Astrocyte (in vitro differentiated cells and primary cell): ENCODE results near the gene TOMM7. TPM values are rescaled to one million over a fixed set of nuclear protein-coding genes. Genes with fewer than 3 reads are reported as not detected.

Experiments
- DNase-seq: peaks from one replicate; pipeline ENCODE4 v3.0.0-alpha.2; 2010; ENCODE audit warnings: low read depth
- FAIRE-seq: peaks from 2 replicates; lab custom pipeline; 2011; peaks lifted over from hg19 to GRCh38; lab: Jason Lieb, UNC
- H2AFZ ChIP-seq: 2 replicates; pipeline ENCODE4 v1.6.0; 2012; ENCODE audit warnings: low read depth, low read length, inconsistent platforms
- H3K27ac ChIP-seq: 2 replicates; pipeline ENCODE4 v1.5.1; 2011; ENCODE audit warnings: low read depth, low read length, inconsistent platforms
- H3K27me3 ChIP-seq: 2 replicates; pipeline ENCODE4 v1.6.0; 2011; ENCODE audit warnings: low read length, inconsistent platforms; ENCODE audit not compliant: insufficient read depth
- H3K36me3 ChIP-seq: 2 replicates; pipeline ENCODE4 v1.5.1; 2011; ENCODE audit warnings: low read length, inconsistent platforms; ENCODE audit not compliant: insufficient read depth
- H3K4me1 ChIP-seq: 2 replicates; pipeline ENCODE4 v1.5.1; 2011; ENCODE audit warnings: low read length, inconsistent platforms; ENCODE audit not compliant: insufficient read depth
- H3K4me2 ChIP-seq: 2 replicates; pipeline ENCODE4 v1.6.0; 2012; ENCODE audit warnings: low read length, inconsistent platforms
- H3K4me3 ChIP-seq: 2 replicates; pipeline ENCODE4 v1.5.1; 2011; ENCODE audit warnings: low read depth, mild to moderate bottlenecking, low read length, inconsistent platforms; ENCODE audit not compliant: insufficient read depth
- H3K79me2 ChIP-seq: 2 replicates; pipeline ENCODE4 v1.6.0; 2012; ENCODE audit warnings: mild to moderate bottlenecking, low read length, inconsistent platforms; ENCODE audit not compliant: insufficient read depth
- H3K9ac ChIP-seq: 2 replicates; pipeline ENCODE4 v1.6.0; 2012; ENCODE audit warnings: mild to moderate bottlenecking, low read length, inconsistent platforms
- H3K9me3 ChIP-seq: 2 replicates; pipeline ENCODE4 v1.5.1; 2012; ENCODE audit warnings: low read depth, mild to moderate bottlenecking, low read length, inconsistent platforms; ENCODE audit not compliant: insufficient read depth
- H4K20me1 ChIP-seq: 2 replicates; pipeline ENCODE4 v1.6.0; 2012; ENCODE audit warnings: low read length, inconsistent platforms; ENCODE audit not compliant: insufficient read depth
- H3K27ac Mint-ChIP-seq: one replicate; pipeline ENCODE4 v1.8.0; 2021; ENCODE audit warnings: mild to moderate bottlenecking, mixed read lengths; ENCODE audit not compliant: unreplicated experiment
- H3K27me3 Mint-ChIP-seq: one replicate; pipeline ENCODE4 v1.8.0; 2021; ENCODE audit warnings: low read depth, mixed read lengths; ENCODE audit not compliant: unreplicated experiment
- H3K36me3 Mint-ChIP-seq: one replicate; pipeline ENCODE4 v1.8.0; 2021; ENCODE audit warnings: low read depth, mixed read lengths; ENCODE audit not compliant: unreplicated experiment
- H3K4me1 Mint-ChIP-seq: one replicate; pipeline ENCODE4 v1.8.0; 2021; ENCODE audit warnings: low read depth, mixed read lengths; ENCODE audit not compliant: unreplicated experiment
- H3K4me3 Mint-ChIP-seq: one replicate; pipeline ENCODE4 v1.8.0; 2021; ENCODE audit warnings: mild to moderate bottlenecking, moderate library complexity, mixed read lengths; ENCODE audit not compliant: unreplicated experiment
- H3K9me3 Mint-ChIP-seq: one replicate; pipeline ENCODE4 v1.8.0; 2021; ENCODE audit warnings: mild to moderate bottlenecking, mixed read lengths; ENCODE audit not compliant: unreplicated experiment
- CTCF ChIP-seq: IDR thresholded peaks from 2 replicates; pipeline ENCODE4 v1.5.1; 2011; ENCODE audit warnings: low read depth, mild to moderate bottlenecking, inconsistent platforms, low read length, moderate library complexity; ENCODE audit not compliant: insufficient read depth
- EZH2 ChIP-seq: IDR thresholded peaks from 2 replicates; pipeline ENCODE4 v1.6.1; 2012; ENCODE audit warnings: mild to moderate bottlenecking, low read length, inconsistent platforms; ENCODE audit not compliant: insufficient read depth
- total RNA-seq: library from RNA; stranded (reverse); gene quantifications from 2 replicates; pipeline ENCODE4 v1.2.1, GENCODE V29; 2021

The TOMM7 gene
- total RNA-seq, 1 donor from 2014 or later: 217 TPM

- H3K4me1 ChIP-seq: peaks cover 15% of the 10 kb centered on the region
- Mint-ChIP-seq H3K27me3 (no peaks in the 10 kb centered on the region), H3K27ac (no peak overlapping the region), H3K9me3 (peaks cover 7% of the 10 kb centered on the region), H3K4me3 (no peak overlapping the region), H3K4me1 (peaks cover 16% of the 10 kb centered on the region), H3K36me3 (peaks cover 16% of the 10 kb centered on the region)
- H4K20me1 ChIP-seq: no peaks in the 10 kb centered on the region
- peaks cover 5% of the 10 kb centered on the region for H3K36me3 ChIP-seq
- no peaks in the 10 kb centered on the region for H3K9me3 ChIP-seq
- TF ChIP-seq CTCF (no peak), EZH2 (no peak)
- DNase-seq: no peak
- H2AFZ ChIP-seq: no peak overlapping the region
- H3K27ac ChIP-seq: peak overlapping the region; percentile 17
- FAIRE-seq: no peak
- no peaks in the 10 kb centered on the region for H3K27me3 ChIP-seq
- no peak overlapping the region for H3K4me3 ChIP-seq
- H3K4me2 ChIP-seq: no peak overlapping the region
- no peaks in the 10 kb centered on the region for H3K79me2 ChIP-seq
- no peak overlapping the region for H3K9ac ChIP-seq
Measured at GRCh38 chr7:22864855-22865601, 42.4 kb upstream of the TOMM7 start.

DNA sequence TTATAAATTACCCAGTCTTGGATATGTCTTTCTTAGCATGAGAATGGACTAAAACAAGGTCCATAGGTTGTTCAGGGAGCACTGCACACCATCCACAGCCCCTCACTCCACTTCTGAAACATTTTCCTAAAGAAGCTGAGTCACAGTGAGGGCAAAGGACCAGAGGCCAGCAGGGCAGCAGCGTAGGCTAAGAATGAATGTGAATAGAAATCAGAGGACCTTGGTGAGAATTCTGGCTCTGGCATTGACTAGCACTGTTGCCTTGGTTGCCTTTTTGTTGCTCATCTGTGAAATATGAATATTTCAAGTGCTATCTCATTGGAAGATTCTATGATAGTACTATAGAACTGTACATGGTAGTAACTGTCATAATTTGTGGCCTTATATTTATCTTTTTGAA, 41.7 kb upstream of the TOMM7 start:
- no peak overlapping the region for H2AFZ ChIP-seq
- H4K20me1 ChIP-seq: no peaks in the 10 kb centered on the region
- no peak for FAIRE-seq
- no peak overlapping the region for H3K27ac Mint-ChIP-seq
- H3K27ac ChIP-seq: no peak overlapping the region
- DNase-seq: no peak
- no peaks in the 10 kb centered on the region for H3K79me2 ChIP-seq
- peaks cover 23% of the 10 kb centered on the region for H3K4me1 Mint-ChIP-seq
- no peak overlapping the region for H3K4me3 ChIP-seq
- H3K9me3 ChIP-seq: no peaks in the 10 kb centered on the region
- H3K9me3 Mint-ChIP-seq: peaks cover 7% of the 10 kb centered on the region
- no peak overlapping the region for H3K9ac ChIP-seq
- H3K4me3 Mint-ChIP-seq: no peak overlapping the region
- TF ChIP-seq EZH2 (no peak), CTCF (no peak)
- H3K27me3 Mint-ChIP-seq: no peaks in the 10 kb centered on the region
- H3K36me3 ChIP-seq: peaks cover 5% of the 10 kb centered on the region
- H3K4me1 ChIP-seq: peaks cover 22% of the 10 kb centered on the region
- H3K36me3 Mint-ChIP-seq: peaks cover 16% of the 10 kb centered on the region
- no peaks in the 10 kb centered on the region for H3K27me3 ChIP-seq
- H3K4me2 ChIP-seq: no peak overlapping the region
